Brain pericyte (primary cell): ENCODE data around the gene QSOX2.
"Not testable (repeated sequence)": the region's sequence is repeated elsewhere in the genome, so short reads cannot be mapped to it uniquely, and the experiment has no call there.

ENCODE experiments used
- DNase-seq: peaks from one replicate; pipeline ENCODE4 v3.0.0-alpha.2; 2012; ENCODE audit warnings: low read depth, low spot score

Gene QSOX2

GRCh38 chr9:136282272-136282861 is 36.8 kb upstream of the QSOX2 start:
- no peak for DNase-seq

- DNase-seq: no peak
Observed at GRCh38 chr9:136281421-136282271, 36.0 kb upstream of the QSOX2 start.

GRCh38 chr9:136280535-136281315 is 35.1 kb upstream of the QSOX2 start:
- no peak for DNase-seq

- DNase-seq: no peak
Observed at GRCh38 chr9:136279471-136279870, 33.9 kb upstream of the QSOX2 start.

GRCh38 chr9:136278894-136279293 is 33.3 kb upstream of the QSOX2 start:
- DNase-seq: no peak

GRCh38 chr9:136278221-136278620 is 32.6 kb upstream of the QSOX2 start:
- DNase-seq: no peak

GRCh38 chr9:136277746-136278145 is 32.1 kb upstream of the QSOX2 start:
- DNase-seq: no peak

GRCh38 chr9:136276716-136277115 is 31.1 kb upstream of the QSOX2 start:
- no peak for DNase-seq

- DNase-seq: no peak
Observed at GRCh38 chr9:136275655-136276429, 30.2 kb upstream of the QSOX2 start.

- no peak for DNase-seq
Observed at GRCh38 chr9:136274786-136275654, 29.4 kb upstream of the QSOX2 start.

- no peak for DNase-seq
Observed at GRCh38 chr9:136273921-136274785, 28.5 kb upstream of the QSOX2 start.

GRCh38 chr9:136273244-136273865 is 27.7 kb upstream of the QSOX2 start:
- DNase-seq: no peak

GRCh38 chr9:136270173-136270705 is 24.6 kb upstream of the QSOX2 start:
- no peak for DNase-seq

- no peak for DNase-seq
Observed at GRCh38 chr9:136268735-136269134, 23.1 kb upstream of the QSOX2 start.

- DNase-seq: no peak
Observed at GRCh38 chr9:136268318-136268717, 22.7 kb upstream of the QSOX2 start.

GRCh38 chr9:136267261-136268111 is 21.9 kb upstream of the QSOX2 start:
- DNase-seq: no peak

- DNase-seq: not testable (repeated sequence)
Observed at GRCh38 chr9:136266641-136267040, 21.0 kb upstream of the QSOX2 start.
